ENCODE measurements around the gene ARID3A. TPM values are rescaled to one million over a fixed set of nuclear protein-coding genes. Genes with fewer than 3 reads are reported as not detected.

ARID3A gene
- total and polyA plus RNA-seq, 2 of the 8 experiments (the other 6 are each of a cell fraction or from before 2014, with no cell fraction given), result 40.5 to 77.4 TPM

GRCh38 chr19:892243-892893, 33.5 kb upstream of the ARID3A start:
- peak overlapping the region; percentile 48 to 91 (median 66) for H3K4me3 ChIP-seq (ENCODE audit: extremely low read depth in 1 of 4, insufficient read depth in 2 of 4, low read depth in 3 of 4, low read length in 4 of 4)
- H3K18ac ChIP-seq (ENCODE audit: extremely low read depth, low read length), result no peak overlapping the region
- DNase-seq (ENCODE audit: low read depth in 1 of 2, low spot score in 2 of 2), result no peak
- no peak for FAIRE-seq
- H2AFZ ChIP-seq (ENCODE audit: low read length), result no peak overlapping the region
- peak overlapping the region in 3 of 4 experiments; percentile 13 to 50 (median 24); a peak in 2 of 7 replicates for H3K9ac ChIP-seq (replicated peaks in 1 of 4; ENCODE audit: extremely low read depth in 1 of 4, low read depth in 3 of 4, low read length in 3 of 4)
- peaks cover 0 to 5% (median under 1%) of the 10 kb centered on the region in 4 experiments; a peak in 3 of 7 replicates for H3K4me1 ChIP-seq (replicated peaks in 1 of 4; ENCODE audit: control insufficient read depth in 3 of 4, insufficient read depth in 4 of 4, low read length in 3 of 4)
- H3K9me3 ChIP-seq (ENCODE audit: insufficient read depth in 2 of 2, low read depth in 1 of 2, low read length in 1 of 2), result no peaks in the 10 kb centered on the region
- H2BK15ac ChIP-seq (ENCODE audit: low read length), result no peak overlapping the region
- H2BK12ac ChIP-seq (ENCODE audit: low read depth, low read length), result no peak overlapping the region
- no peak overlapping the region for H3K27ac ChIP-seq (ENCODE audit: low read depth, low read length)
- H3K36me3 ChIP-seq (ENCODE audit: control insufficient read depth in 2 of 4, insufficient read depth in 4 of 4, low read length in 3 of 4), result peaks cover 0 to 13% (median 5%) of the 10 kb centered on the region in 4 experiments; a peak in 3 of 8 replicates
- H3K79me1 ChIP-seq (ENCODE audit: low read depth, low read length), result peaks cover 7% of the 10 kb centered on the region
- H3K23ac ChIP-seq (ENCODE audit: insufficient read length), result no peak overlapping the region
- H4K8ac ChIP-seq (ENCODE audit: extremely low read depth, insufficient read depth, low read length), result no peak overlapping the region
- peaks cover 0 to 13% of the 10 kb centered on the region in 2 experiments for H4K20me1 ChIP-seq (replicated peaks in 1 of 2; ENCODE audit: control insufficient read depth in 1 of 2, insufficient read depth in 2 of 2, low read length in 2 of 2)
- H2BK120ac ChIP-seq (replicated peaks; ENCODE audit: low read depth, low read length), result no peak overlapping the region
- peak overlapping the region; percentile 66 to 70 for H3K4me2 ChIP-seq (ENCODE audit: insufficient read depth in 1 of 2, low read depth in 2 of 2, low read length in 2 of 2)
- no peak overlapping the region for H4K5ac ChIP-seq (ENCODE audit: insufficient read length, low read depth, low read length)
- no peak overlapping the region for H2AK5ac ChIP-seq (ENCODE audit: low read depth, low read length)
- ChIA-PET CTCF (ENCODE audit: partially characterized antibody) (interaction anchor here (0.6 to 1.4 kb wide), 5 partner anchors 10 to 688 kb away, joined by 3 to 6 read pairs (median 3); no protein-coding TSS in a partner anchor), POLR2A (ENCODE audit: partially characterized antibody) (interaction anchor here (0.5 to 8.8 kb wide), 5 partner anchors 15 to 135 kb away, joined by 3 to 82 read pairs (median 13); partner anchors contain the start of gene CNN2)
- H3K23me2 ChIP-seq (ENCODE audit: low read depth, low read length), result peaks cover 3% of the 10 kb centered on the region; the same call in 1 of the 2 replicates
- no peak overlapping the region for H3K4ac ChIP-seq (replicated peaks; ENCODE audit: insufficient read length, low read depth, low read length)
- no peak overlapping the region; the same call in 1 of the 2 replicates for H2BK5ac ChIP-seq (ENCODE audit: low read depth, low read length)
- H2BK20ac ChIP-seq (ENCODE audit: low read length), result no peak overlapping the region
- H3K14ac ChIP-seq (ENCODE audit: insufficient read length), result no peak overlapping the region
- peak overlapping the region; percentile 46 for H3K56ac ChIP-seq (replicated peaks; ENCODE audit: insufficient read length, low read depth, low read length)
- no peak overlapping the region for H4K91ac ChIP-seq (replicated peaks; ENCODE audit: insufficient read length, low read length)
- WGBS, 2 experiments (ENCODE audit: extremely low coverage in 1 of 2, insufficient coverage in 1 of 2, insufficient read length in 1 of 2, insufficient replicate concordance in 2 of 2, low coverage in 1 of 2, low lambda C conversion rate in 2 of 2, missing lambda C conversion rate in 1 of 2), result 17% methylated on average over 9 of the region's 27 CpGs; no CpG with 5 or more reads in 1 of the 2 experiments
- no peaks in the 10 kb centered on the region; a peak in 1 of 4 replicates for H3K79me2 ChIP-seq (ENCODE audit: control insufficient read depth in 1 of 2, insufficient read depth in 2 of 2, low read length in 2 of 2)
- H3K27me3 ChIP-seq (replicated peaks in 1 of 4; ENCODE audit: control insufficient read depth in 3 of 4, extremely low read depth in 1 of 4, insufficient read depth in 3 of 4, low read length in 3 of 4), result no peaks in the 10 kb centered on the region
- TF ChIP-seq RBBP5 (IDR thresholded peaks at IDR 0.05; ENCODE audit: borderline replicate concordance, low read depth, low read length) (no peak), KDM5A (IDR thresholded peaks at IDR 0.05; ENCODE audit: low read length) (0 out of 2 replicates have a peak, but pooled peaks have one; percentile 6)
